AG08395 (cell line): ENCODE data around the gene AJUBA.
"Not testable (repeated sequence)": the region's sequence is repeated elsewhere in the genome, so short reads cannot be mapped to it uniquely, and the experiment has no call there.

ENCODE experiments used
- DNase-seq: peaks from one replicate; pipeline ENCODE4 v3.0.0; 2012; ENCODE audit warnings: mixed read lengths, low spot score

The AJUBA gene

GRCh38 chr14:22982477-22983245, at the start of gene AJUBA:
AJUBA (minus strand) TSS chr14:22982551; CDS start chr14:22982266, 285 bp downstream.
- DNase-seq = peak; percentile 94

GRCh38 chr14:23030936-23031335, 48.6 kb upstream of the AJUBA start:
- no peak for DNase-seq

- DNase-seq = no peak
These were observed 46.4 kb upstream of the AJUBA start for GRCh38 chr14:23028799-23029198.

GRCh38 chr14:23025151-23025814, 42.9 kb upstream of the AJUBA start:
- no peak for DNase-seq

DNA sequence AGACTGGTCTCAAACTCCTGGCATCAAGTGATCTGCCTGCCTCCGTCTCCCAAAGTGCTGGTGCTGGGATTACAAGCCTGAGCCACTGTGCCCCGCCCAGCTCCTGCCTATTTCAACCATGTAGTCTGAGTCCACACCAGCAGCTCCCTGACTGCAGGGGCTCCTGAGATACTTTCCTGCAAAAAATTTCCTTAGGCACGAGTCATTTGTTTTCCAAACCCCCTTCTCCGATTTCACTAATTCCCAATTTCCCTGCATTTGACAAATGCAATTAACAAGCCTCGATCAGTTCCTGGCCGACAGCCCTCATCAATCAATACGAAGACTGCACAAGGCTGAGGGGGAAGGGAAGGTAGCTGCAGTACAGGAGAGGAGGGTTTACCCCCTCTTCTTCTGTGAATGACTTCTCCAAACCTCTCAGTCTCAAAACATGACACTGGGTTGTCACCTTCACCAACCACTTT, 42.3 kb upstream of the AJUBA start:
- DNase-seq = no peak

- no peak for DNase-seq
These were observed 41.4 kb upstream of the AJUBA start for GRCh38 chr14:23023795-23024152.

GRCh38 chr14:23023022-23023794, 40.9 kb upstream of the AJUBA start:
- no peak for DNase-seq

- no peak for DNase-seq
These were observed 39.6 kb upstream of the AJUBA start for GRCh38 chr14:23021889-23022442.

GRCh38 chr14:23021434-23021833, 39.1 kb upstream of the AJUBA start:
- no peak for DNase-seq

GRCh38 chr14:23020143-23021128, 38.1 kb upstream of the AJUBA start:
- no peak for DNase-seq

- DNase-seq = no peak
These were observed 35.8 kb upstream of the AJUBA start for GRCh38 chr14:23018107-23018506.

DNA sequence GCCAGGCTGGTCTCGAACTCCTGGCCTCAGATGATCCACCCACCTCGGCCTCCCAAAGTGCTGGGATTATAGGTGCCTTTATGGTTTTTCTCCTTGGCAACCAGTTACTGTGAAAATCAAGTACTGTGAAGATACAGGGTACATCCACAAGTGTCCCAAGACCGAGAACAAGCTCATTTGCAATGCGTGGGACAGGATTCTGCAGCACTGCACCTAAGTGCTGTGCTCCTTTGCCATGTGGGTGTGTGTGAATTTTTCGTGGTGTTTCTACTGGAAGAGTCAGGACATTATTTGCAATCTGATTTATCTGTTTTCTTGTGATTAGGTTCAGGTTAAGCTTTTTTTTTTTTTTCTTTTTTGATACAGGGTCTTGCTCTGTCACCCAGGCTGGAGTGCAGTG, 34.7 kb upstream of the AJUBA start:
- no peak for DNase-seq

DNA sequence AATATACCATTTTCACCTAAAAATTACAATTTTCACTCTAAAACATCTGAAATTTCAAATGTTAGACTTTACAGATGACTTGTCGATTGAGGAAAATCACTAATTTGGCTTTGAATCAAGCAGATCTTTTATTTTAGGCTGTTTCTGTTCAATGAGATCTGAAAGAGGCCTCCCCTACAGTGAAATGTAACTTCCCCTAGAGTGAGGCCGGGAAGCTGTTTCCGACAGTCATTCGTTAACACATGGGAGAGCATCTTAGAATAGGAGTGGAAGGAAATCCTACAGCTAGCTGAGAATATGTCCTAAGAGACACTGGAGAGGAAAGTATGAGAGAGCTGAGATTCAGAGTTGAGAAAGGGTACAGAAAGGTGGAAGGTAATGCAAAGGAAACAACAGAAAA, 33.3 kb upstream of the AJUBA start:
- no peak for DNase-seq

DNA sequence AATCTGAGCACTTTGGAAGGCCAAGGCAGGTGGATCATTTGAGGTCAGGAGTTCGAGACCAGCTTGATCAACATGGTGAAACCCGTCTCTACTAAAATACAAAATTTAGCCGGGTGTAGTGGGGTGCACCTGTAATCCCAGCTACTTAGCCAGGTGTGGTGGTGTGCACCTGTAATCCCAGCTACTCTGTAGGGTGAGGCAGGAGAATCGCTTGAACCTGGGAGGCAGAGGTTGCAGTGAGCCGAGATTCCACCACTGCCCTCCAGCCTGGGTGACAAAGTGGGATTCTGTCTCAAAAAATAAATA, 31.4 kb upstream of the AJUBA start:
- not testable (repeated sequence) for DNase-seq

DNA sequence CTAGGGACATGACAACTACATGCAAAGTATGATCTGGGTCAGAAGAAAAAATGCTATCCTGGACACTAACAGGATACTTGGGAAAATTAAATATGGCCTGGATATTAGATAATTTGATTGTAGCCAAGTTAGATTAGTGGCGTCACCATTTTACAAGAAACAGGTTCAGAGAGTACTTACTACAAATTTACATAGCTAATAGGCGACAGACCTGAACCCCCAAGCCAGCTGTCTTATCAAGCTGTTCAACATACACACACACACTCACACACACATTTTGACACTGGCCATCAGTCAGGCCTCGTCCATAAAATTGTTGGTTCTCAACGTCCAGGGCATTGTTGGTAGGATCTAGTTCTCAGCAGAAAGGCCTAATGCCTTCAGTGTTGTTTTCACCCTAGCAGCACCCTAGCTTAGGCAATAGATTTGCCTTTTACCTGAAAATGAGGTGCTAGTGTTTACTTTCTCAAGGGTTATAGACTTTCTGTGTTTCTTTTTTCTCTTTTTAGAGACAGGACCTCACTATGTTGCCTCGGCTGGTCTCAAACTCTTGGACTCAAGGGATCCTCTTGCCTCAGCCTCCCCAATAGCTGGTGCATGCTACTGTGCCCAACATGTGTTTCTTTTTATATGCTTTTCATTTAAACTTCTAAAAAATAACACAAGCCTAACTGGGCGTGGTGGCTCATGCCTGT, 30.9 kb upstream of the AJUBA start:
- no peak for DNase-seq

- DNase-seq = peak; percentile 88
These were observed 27.8 kb upstream of the AJUBA start, which contains the start of gene C14orf93 for GRCh38 chr14:23009939-23010726. C14orf93 (minus strand) TSS chr14:23010143; CDS start chr14:22999023, 11,120 bp downstream.

- no peak for DNase-seq
These were observed 27.2 kb upstream of the AJUBA start for GRCh38 chr14:23009483-23009938.

- no peak for DNase-seq
These were observed 26.5 kb upstream of the AJUBA start for GRCh38 chr14:23008831-23009230.

DNA sequence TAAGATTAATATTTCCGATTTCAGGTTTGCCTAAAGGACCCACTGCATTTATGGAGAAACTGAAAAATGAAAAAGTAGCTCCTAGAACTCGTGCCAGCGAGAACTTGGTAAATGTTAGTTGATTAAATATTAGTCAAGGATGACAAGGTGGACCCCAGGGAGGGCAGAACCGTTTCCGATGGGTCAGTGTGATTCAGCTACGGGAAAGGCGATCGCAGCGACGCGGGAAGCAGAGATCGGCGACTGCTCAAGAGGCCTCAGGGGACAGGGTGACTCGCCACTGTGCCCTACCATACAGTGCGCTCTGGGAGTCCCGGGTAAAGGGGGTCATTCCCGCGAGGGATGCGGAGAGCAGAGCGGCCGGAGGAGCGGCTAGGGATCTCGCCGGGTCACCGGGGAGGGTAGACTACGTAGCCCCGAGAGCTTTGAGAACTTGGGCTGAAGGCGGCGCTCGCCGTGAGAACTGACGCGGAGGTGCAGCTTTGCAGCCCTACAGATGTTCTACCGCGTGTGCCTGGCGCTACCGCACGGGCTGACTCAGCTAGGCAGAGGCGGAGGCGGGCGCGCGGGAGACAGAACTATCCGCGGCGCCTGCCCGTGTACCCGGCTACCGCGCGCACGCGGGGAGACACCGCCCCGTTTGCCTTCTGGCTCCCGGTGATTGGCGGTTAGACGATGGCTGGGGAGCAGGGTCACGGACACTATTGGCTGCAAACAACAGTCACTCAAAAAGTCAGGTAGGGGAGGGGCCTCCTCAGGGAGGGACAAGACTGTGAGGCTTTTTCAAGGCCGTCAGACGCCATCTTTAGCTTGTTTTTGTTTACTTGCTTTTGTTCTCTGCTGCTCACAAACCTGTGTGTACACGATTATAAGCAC, 24.4 kb upstream of the AJUBA start:
- peak; percentile 100 for DNase-seq
